ENCODE data around the gene CCDC178. TPM values are rescaled to one million over a fixed set of nuclear protein-coding genes. Genes with fewer than 3 reads are reported as not detected.

The CCDC178 gene
- total RNA-seq, 2 donors from 2014 or later = not detected

Other genes starting within 250 kb of the CCDC178 start
- gene ASXL3, start 137.5 kb upstream of the CCDC178 start, total RNA-seq = not detected